ENCODE results near the gene MORC2. TPM values are rescaled to one million over a fixed set of nuclear protein-coding genes. Genes with fewer than 3 reads are reported as not detected.

Gene MORC2
- total and polyA plus RNA-seq, 9 of the 15 experiments (the other 6 are each of a cell fraction or from before 2014, with no cell fraction given) = 3.3 to 34.7 (median 16.7) TPM

- TF ChIP-seq RBM15 (IDR thresholded peaks at IDR 0.05; ENCODE audit: insufficient read depth, low read length) (no peak), CAMTA2 (CRISPR knock-in tag; conservative IDR thresholded peaks at IDR 0.05) (no peak), GABPB1 (CRISPR knock-in tag; IDR thresholded peaks at IDR 0.05) (no peak), ZC3H8 (IDR thresholded peaks at IDR 0.05) (no peak), ZNF584 (CRISPR knock-in tag; IDR thresholded peaks at IDR 0.05; ENCODE audit: low read depth) (no peak)
Observed at GRCh38 chr22:30883586-30884145, 84.9 kb downstream of the MORC2 start (continued).

DNA sequence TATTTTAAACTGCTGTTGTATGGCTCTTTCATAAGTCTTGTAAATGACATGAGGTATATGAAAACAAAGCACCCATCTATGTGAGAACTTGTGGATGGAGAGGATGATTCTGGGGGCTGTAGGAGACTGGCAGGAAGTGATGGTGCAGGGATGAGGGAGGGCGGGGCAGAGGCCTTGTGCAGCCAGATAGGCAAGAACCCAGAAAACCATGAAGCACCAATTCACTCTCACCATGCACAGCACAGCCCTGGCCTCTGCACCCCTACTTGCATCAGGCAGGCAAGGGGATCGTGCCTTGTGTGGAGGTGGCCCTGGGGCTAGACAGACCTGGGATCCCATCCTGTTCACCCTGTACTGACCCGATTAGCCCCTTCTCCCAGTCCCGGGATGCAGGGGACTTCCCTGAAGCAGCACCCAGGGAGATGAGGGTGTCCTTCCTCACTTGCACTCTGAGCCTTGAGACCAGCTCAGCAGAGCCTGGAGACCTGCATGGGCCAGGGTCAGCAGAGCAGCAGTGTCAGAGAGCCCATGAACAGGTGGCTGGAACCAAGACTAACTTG lies 85.5 kb downstream of the MORC2 start:
- Histone ChIP-seq H3K4me2 (ENCODE audit: insufficient read depth, low read length) (peak overlapping the region; percentile 93), H2AFZ (ENCODE audit: low read depth, low read length) (peak overlapping the region; percentile 8; the same call in 1 of the 2 replicates), H3K9me1 (ENCODE audit: control insufficient read depth, insufficient read depth, low read length) (no peaks in the 10 kb centered on the region), H3K27ac (ENCODE audit: extremely low read depth, low read depth, low read length) (peak overlapping the region; percentile 41; the same call in 2 of the 3 replicates), H3K4me1 (replicated peaks in 1 of 2; ENCODE audit: control insufficient read depth in 2 of 2, insufficient read depth in 2 of 2, low read length in 2 of 2) (peaks cover 28 to 70% of the 10 kb centered on the region in 2 experiments), H3K9me3 (replicated peaks; ENCODE audit: control insufficient read depth, insufficient read depth, low read depth, low read length) (no peaks in the 10 kb centered on the region), H3K36me3 (ENCODE audit: control insufficient read depth, insufficient read depth, low read length) (peaks cover 15% of the 10 kb centered on the region; the same call in 2 of the 3 replicates), H3K79me2 (ENCODE audit: control insufficient read depth, insufficient read depth, low read length) (peaks cover 38% of the 10 kb centered on the region), H4K20me1 (replicated peaks; ENCODE audit: control insufficient read depth, insufficient read depth, low read length) (0 out of 2 replicates have a peak, but pooled peaks cover 6% of the 10 kb centered on the region), H3K27me3 (ENCODE audit: control insufficient read depth in 2 of 2, insufficient read depth in 2 of 2, low read length in 2 of 2) (no peaks in the 10 kb centered on the region), H3K4me3 (peak overlapping the region; percentile 45), H3K9ac (ENCODE audit: insufficient read depth in 1 of 2, low read depth in 2 of 2, low read length in 2 of 2) (peak overlapping the region; percentile 80 to 91)
- TF ChIP-seq THRAP3 (IDR thresholded peaks at IDR 0.05; ENCODE audit: borderline replicate concordance) = no peak
- TF ChIP-seq RB1 (IDR thresholded peaks at IDR 0.05; ENCODE audit: low read depth) = no peak
- ChIA-PET CTCF (ENCODE audit: low intra/inter-chr PET ratio) (interaction anchor here (1.2 kb wide), 1 partner anchor 120 kb away, joined by 3 read pairs; no protein-coding TSS in a partner anchor), POLR2A (no interaction called here)
- in situ Hi-C loops (cut with MboI) (no loop called here), intact Hi-C loops (cut with micrococcal nuclease) (no loop called here)
- 14% methylated on average over 1 of the region's 4 CpGs for WGBS (ENCODE audit: insufficient coverage, low coverage, missing lambda C conversion rate)
- FAIRE-seq (peak; percentile 11), ATAC-seq (peak; percentile 20; the same call in 1 of the 3 replicates), DNase-seq (ENCODE audit: extremely low read depth in 1 of 4, low spot score in 3 of 4) (peak; percentile 29 to 64 (median 38))
- TSS peak; percentile 50 for BruUV-seq (replicated peaks)

All from K562 (cell line).